Activated CD8-positive, alpha-beta memory T cell treated with anti-CD3 and anti-CD28 coated beads for 24 hours (primary cell): ENCODE results near the gene ADISSP.

ENCODE experiments used
- DNase-seq: peaks from one replicate; pipeline ENCODE4 v3.0.0-alpha.2; 2020

The ADISSP gene

GRCh38 chr20:3710703-3711483 lies 56.7 kb downstream of the ADISSP start:
- peak; percentile 94 for DNase-seq

- no peak for DNase-seq
Observed at GRCh38 chr20:3710011-3710466, 57.5 kb downstream of the ADISSP start.

GRCh38 chr20:3707508-3707899 lies 60.0 kb downstream of the ADISSP start:
- DNase-seq = no peak

- DNase-seq = no peak
Observed at GRCh38 chr20:3706774-3707507, 60.6 kb downstream of the ADISSP start.

GRCh38 chr20:3705970-3706739 lies 61.4 kb downstream of the ADISSP start:
- DNase-seq = no peak

GRCh38 chr20:3705491-3705969 lies 62.0 kb downstream of the ADISSP start:
- no peak for DNase-seq

GRCh38 chr20:3704087-3704486 lies 63.5 kb downstream of the ADISSP start:
- DNase-seq = no peak
